PFSK-1 (cell line): ENCODE measurements around the gene MRPL20.

Experiments
- FOXP2 ChIP-seq: optimal IDR thresholded peaks from 2 replicates; pipeline ENCODE3; 2011; ENCODE audit warnings: borderline replicate concordance, control low read depth, inconsistent platforms; ENCODE audit not compliant: insufficient read depth; ENCODE audit errors: extremely low read length, extremely low read depth
- POLR2AphosphoS5 ChIP-seq: IDR thresholded peaks from 2 replicates; pipeline ENCODE4 v1.6.1; 2012; ENCODE audit warnings: low read depth, mild to moderate bottlenecking, control low read depth, low read length, moderate library complexity
- SIN3A ChIP-seq: IDR thresholded peaks from 2 replicates; pipeline ENCODE4 v1.6.1; 2012; ENCODE audit warnings: mild to moderate bottlenecking, low read length, moderate library complexity, borderline replicate concordance; ENCODE audit not compliant: insufficient read depth
- TAF1 ChIP-seq: IDR thresholded peaks from 2 replicates; pipeline ENCODE4 v1.6.1; 2012; ENCODE audit warnings: low read length, control low read depth, borderline replicate concordance; ENCODE audit not compliant: insufficient read depth
- TF ChIP-seq, protein P1 (sequence below), 2 experiments: IDR thresholded peaks; 2 replicates each; pipeline versions ENCODE4 v1.6.1 to v1.8.0; 2011 to 2012; ENCODE audit warnings: low read depth in 2 of 2, low read length in 2 of 2, control low read depth in 1 of 2, inconsistent platforms in 1 of 2, mild to moderate bottlenecking in 1 of 2, moderate library complexity in 1 of 2; ENCODE audit not compliant: insufficient read depth in 1 of 2

MRPL20 gene

GRCh38 chr1:1419363-1419812 is 12.3 kb upstream of the MRPL20 start:
- TF ChIP-seq, protein P1, sequence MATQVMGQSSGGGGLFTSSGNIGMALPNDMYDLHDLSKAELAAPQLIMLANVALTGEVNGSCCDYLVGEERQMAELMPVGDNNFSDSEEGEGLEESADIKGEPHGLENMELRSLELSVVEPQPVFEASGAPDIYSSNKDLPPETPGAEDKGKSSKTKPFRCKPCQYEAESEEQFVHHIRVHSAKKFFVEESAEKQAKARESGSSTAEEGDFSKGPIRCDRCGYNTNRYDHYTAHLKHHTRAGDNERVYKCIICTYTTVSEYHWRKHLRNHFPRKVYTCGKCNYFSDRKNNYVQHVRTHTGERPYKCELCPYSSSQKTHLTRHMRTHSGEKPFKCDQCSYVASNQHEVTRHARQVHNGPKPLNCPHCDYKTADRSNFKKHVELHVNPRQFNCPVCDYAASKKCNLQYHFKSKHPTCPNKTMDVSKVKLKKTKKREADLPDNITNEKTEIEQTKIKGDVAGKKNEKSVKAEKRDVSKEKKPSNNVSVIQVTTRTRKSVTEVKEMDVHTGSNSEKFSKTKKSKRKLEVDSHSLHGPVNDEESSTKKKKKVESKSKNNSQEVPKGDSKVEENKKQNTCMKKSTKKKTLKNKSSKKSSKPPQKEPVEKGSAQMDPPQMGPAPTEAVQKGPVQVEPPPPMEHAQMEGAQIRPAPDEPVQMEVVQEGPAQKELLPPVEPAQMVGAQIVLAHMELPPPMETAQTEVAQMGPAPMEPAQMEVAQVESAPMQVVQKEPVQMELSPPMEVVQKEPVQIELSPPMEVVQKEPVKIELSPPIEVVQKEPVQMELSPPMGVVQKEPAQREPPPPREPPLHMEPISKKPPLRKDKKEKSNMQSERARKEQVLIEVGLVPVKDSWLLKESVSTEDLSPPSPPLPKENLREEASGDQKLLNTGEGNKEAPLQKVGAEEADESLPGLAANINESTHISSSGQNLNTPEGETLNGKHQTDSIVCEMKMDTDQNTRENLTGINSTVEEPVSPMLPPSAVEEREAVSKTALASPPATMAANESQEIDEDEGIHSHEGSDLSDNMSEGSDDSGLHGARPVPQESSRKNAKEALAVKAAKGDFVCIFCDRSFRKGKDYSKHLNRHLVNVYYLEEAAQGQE (IDR thresholded peaks at IDR 0.05; ENCODE audit: insufficient read depth in 1 of 2, low read depth in 2 of 2, low read length in 2 of 2), result no peak
- TF ChIP-seq FOXP2 (no peak), TAF1 (no peak), POLR2AphosphoS5 (no peak), SIN3A (no peak)

GRCh38 chr1:1418464-1419362 is 11.6 kb upstream of the MRPL20 start:
- no peak for TF ChIP-seq POLR2AphosphoS5
- TF ChIP-seq SIN3A, result no peak
- TF ChIP-seq FOXP2, result no peak
- TF ChIP-seq, protein P1 (IDR thresholded peaks at IDR 0.05; ENCODE audit: insufficient read depth in 1 of 2, low read depth in 2 of 2, low read length in 2 of 2), result no peak
- TF ChIP-seq TAF1, result no peak

DNA sequence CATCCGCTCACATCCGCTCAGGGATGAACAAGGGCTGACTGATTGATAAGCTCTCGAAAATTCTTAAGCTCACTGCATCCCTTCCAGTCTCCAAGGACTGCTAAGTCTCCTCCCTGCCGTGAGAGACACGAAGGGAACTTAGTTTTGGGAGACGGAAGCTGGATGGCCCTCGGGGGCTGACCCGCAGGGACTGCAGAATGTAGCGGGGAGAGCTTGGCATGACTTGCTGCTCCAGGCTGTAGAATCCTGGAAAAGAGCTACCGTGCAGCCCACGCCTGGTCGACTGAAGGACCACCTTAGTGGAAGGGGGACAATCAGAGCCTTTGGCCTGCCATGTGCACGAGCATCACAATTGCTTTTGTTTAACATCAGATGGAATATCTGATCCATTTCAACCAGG is 8.7 kb upstream of the MRPL20 start:
- TF ChIP-seq FOXP2 (no peak), TAF1 (no peak), SIN3A (no peak), POLR2AphosphoS5 (no peak)
- TF ChIP-seq, protein P1 (IDR thresholded peaks at IDR 0.05; ENCODE audit: insufficient read depth in 1 of 2, low read depth in 2 of 2, low read length in 2 of 2), result no peak

DNA sequence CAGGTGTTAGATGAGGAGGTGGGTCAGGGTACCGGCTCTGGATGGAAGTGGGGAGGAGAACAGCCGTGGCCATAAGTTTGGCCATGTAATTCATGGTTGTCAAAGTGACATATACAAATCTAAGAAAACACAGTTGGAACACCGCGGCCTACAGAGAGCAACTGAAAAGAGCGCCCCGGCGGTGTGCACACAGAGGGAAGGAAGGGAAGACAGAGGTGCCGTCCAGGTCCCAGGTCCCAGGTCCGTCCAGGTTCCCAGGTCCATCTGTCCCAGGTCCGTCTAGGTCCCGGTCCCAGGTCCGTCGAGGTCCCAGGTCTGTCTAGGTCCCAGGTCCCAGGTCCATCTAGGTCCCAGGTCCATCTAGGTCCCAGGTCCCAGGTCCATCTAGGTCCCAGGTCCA is 4.5 kb upstream of the MRPL20 start:
- TF ChIP-seq SIN3A (no peak), POLR2AphosphoS5 (no peak; the same call in 1 of the 2 replicates), FOXP2 (no peak), TAF1 (no peak)
- TF ChIP-seq, protein P1 (IDR thresholded peaks at IDR 0.05; ENCODE audit: insufficient read depth in 1 of 2, low read depth in 2 of 2, low read length in 2 of 2), result no peak
